HEK293 (cell line): Measurements from ENCODE around the gene PCBP1.
A peak's percentile ranks its signal among the peaks of the same experiment; 100 is the strongest.

Experiments
- CTCF ChIA-PET: fragments of 350-600 bp; formaldehyde crosslinking; extraction: SDS; loops from one replicate; lab custom pipeline; 2021; ENCODE audit warnings: antibody characterized with exemption; lab: Yijun Ruan, JAX
- POLR2A ChIA-PET: fragments of 300-600 bp; formaldehyde crosslinking; extraction: SDS; loops from one replicate; lab custom pipeline; 2020; ENCODE audit warnings: antibody characterized with exemption, inconsistent platforms; lab: Yijun Ruan, JAX
- H3K27ac ChIP-seq: fragments of 200-500 bp; sonication (Bioruptor generic); 2 replicates; pipeline ENCODE4 v1.5.1; 2014; ENCODE audit warnings: low read depth, low read length, control low read depth, inconsistent platforms; ENCODE audit errors: extremely low read depth
- H3K36me3 ChIP-seq, 2 experiments: fragments of 200-500 bp in 1 of 2; sonication (Bioruptor generic) in 1 of 2; 1 replicate in 1 of 2; 2 replicates in 1 of 2; pipeline ENCODE4 v1.5.1; 2014 to 2017; ENCODE audit warnings: inconsistent platforms in 2 of 2, low read length in 2 of 2; ENCODE audit not compliant: control insufficient read depth in 2 of 2, insufficient read depth in 1 of 2
- H3K4me1 ChIP-seq: fragments of 200-500 bp; sonication (Bioruptor generic); 2 replicates; pipeline ENCODE4 v1.5.1; 2014; ENCODE audit warnings: mild to moderate bottlenecking, low read length, inconsistent platforms; ENCODE audit not compliant: control insufficient read depth, insufficient read depth
- H3K4me3 ChIP-seq: 2 replicates; pipeline ENCODE4 v1.5.1; 2011; ENCODE audit warnings: low read depth, mild to moderate bottlenecking, control low read depth, low read length, moderate library complexity
- H3K9me3 ChIP-seq: fragments of 200-500 bp; sonication (Bioruptor generic); 2 replicates; pipeline ENCODE4 v1.5.1; 2014; ENCODE audit warnings: low read depth, low read length, inconsistent platforms; ENCODE audit not compliant: control insufficient read depth, insufficient read depth
- BCL11A ChIP-seq: fragments of 450-650 bp; formaldehyde crosslinking; IDR thresholded peaks from 2 replicates; pipeline ENCODE4 v1.5.1; 2016; ENCODE audit warnings: low read depth, missing biosample characterization, missing genetic modification characterization
- GLI2 ChIP-seq: fragments of 450-650 bp; formaldehyde crosslinking; IDR thresholded peaks from 2 replicates; pipeline ENCODE4; 2017; ENCODE audit warnings: missing biosample characterization, missing genetic modification characterization, low read depth, borderline replicate concordance
- GLI4 ChIP-seq: fragments of 450-650 bp; formaldehyde crosslinking; IDR thresholded peaks from 2 replicates; pipeline ENCODE4 v1.5.1; 2016; ENCODE audit warnings: missing biosample characterization, missing genetic modification characterization
- GLIS2 ChIP-seq: fragments of 450-650 bp; formaldehyde crosslinking; IDR thresholded peaks from 2 replicates; pipeline ENCODE4 v1.5.1; 2016; ENCODE audit warnings: missing biosample characterization, missing genetic modification characterization
- INSM2 ChIP-seq: fragments of 450-650 bp; formaldehyde crosslinking; IDR thresholded peaks from 2 replicates; pipeline ENCODE4 v1.5.1; 2016; ENCODE audit warnings: missing biosample characterization, missing genetic modification characterization
- KLF16 ChIP-seq: fragments of 450-650 bp; formaldehyde crosslinking; IDR thresholded peaks from 2 replicates; pipeline ENCODE4 v1.5.1; 2017; ENCODE audit warnings: missing biosample characterization, missing genetic modification characterization
- KLF9 ChIP-seq: fragments of 450-650 bp; formaldehyde crosslinking; IDR thresholded peaks from 2 replicates; pipeline ENCODE4 v1.5.1; 2016; ENCODE audit warnings: missing biosample characterization, missing genetic modification characterization, low read depth
- OVOL3 ChIP-seq: fragments of 450-650 bp; formaldehyde crosslinking; IDR thresholded peaks from 2 replicates; pipeline ENCODE4 v1.5.1; 2016; ENCODE audit warnings: missing biosample characterization, missing genetic modification characterization
- TRIM28 ChIP-seq: IDR thresholded peaks from 2 replicates; pipeline ENCODE4 v1.6.1; 2011; ENCODE audit warnings: low read length, control low read depth, borderline replicate concordance
- WT1 ChIP-seq: fragments of 450-650 bp; formaldehyde crosslinking; IDR thresholded peaks from 2 replicates; pipeline ENCODE4 v1.5.1; 2016; ENCODE audit warnings: missing biosample characterization, missing genetic modification characterization
- ZBTB17 ChIP-seq: fragments of 450-650 bp; formaldehyde crosslinking; IDR thresholded peaks from 2 replicates; pipeline ENCODE4 v1.5.1; 2016; ENCODE audit warnings: missing biosample characterization, missing genetic modification characterization
- ZBTB20 ChIP-seq: fragments of 450-650 bp; formaldehyde crosslinking; IDR thresholded peaks from 2 replicates; pipeline ENCODE4 v1.5.1; 2016; ENCODE audit warnings: missing biosample characterization, missing genetic modification characterization
- ZNF214 ChIP-seq: fragments of 450-650 bp; formaldehyde crosslinking; IDR thresholded peaks from 2 replicates; pipeline ENCODE4 v1.5.1; 2017; ENCODE audit warnings: missing biosample characterization, mild to moderate bottlenecking, missing genetic modification characterization, borderline replicate concordance
- ZNF280D ChIP-seq: fragments of 450-650 bp; formaldehyde crosslinking; IDR thresholded peaks from 2 replicates; pipeline ENCODE4 v1.5.1; 2016; ENCODE audit warnings: missing biosample characterization, missing genetic modification characterization
- ZNF324 ChIP-seq: fragments of 450-650 bp; formaldehyde crosslinking; IDR thresholded peaks from 2 replicates; pipeline ENCODE4 v1.5.1; 2016; ENCODE audit warnings: missing biosample characterization, missing genetic modification characterization
- ZNF423 ChIP-seq: fragments of 450-650 bp; formaldehyde crosslinking; IDR thresholded peaks from 2 replicates; pipeline ENCODE4 v1.5.1; 2016; ENCODE audit warnings: missing biosample characterization, missing genetic modification characterization
- ZNF449 ChIP-seq: fragments of 450-650 bp; formaldehyde crosslinking; IDR thresholded peaks from 2 replicates; pipeline ENCODE4 v1.5.1; 2017; ENCODE audit warnings: missing biosample characterization, mild to moderate bottlenecking, missing genetic modification characterization, moderate library complexity
- ZNF48 ChIP-seq: fragments of 450-650 bp; formaldehyde crosslinking; IDR thresholded peaks from 2 replicates; pipeline ENCODE4 v1.5.1; 2016; ENCODE audit warnings: missing biosample characterization, missing genetic modification characterization
- ZNF521 ChIP-seq: fragments of 450-650 bp; formaldehyde crosslinking; IDR thresholded peaks from 2 replicates; pipeline ENCODE4 v1.5.1; 2017; ENCODE audit warnings: missing biosample characterization, mild to moderate bottlenecking, missing genetic modification characterization
- ZNF600 ChIP-seq: fragments of 450-650 bp; formaldehyde crosslinking; IDR thresholded peaks from 2 replicates; pipeline ENCODE4 v1.5.1; 2016; ENCODE audit warnings: missing biosample characterization, missing genetic modification characterization
- ZNF626 ChIP-seq: fragments of 450-650 bp; sonication (Bioruptor Pico); formaldehyde crosslinking; IDR thresholded peaks from 2 replicates; pipeline ENCODE4 v1.5.1; 2018; ENCODE audit warnings: missing biosample characterization, missing genetic modification characterization, inconsistent platforms
- ZNF692 ChIP-seq: fragments of 450-650 bp; formaldehyde crosslinking; IDR thresholded peaks from 2 replicates; pipeline ENCODE4 v1.5.1; 2016; ENCODE audit warnings: missing biosample characterization, missing genetic modification characterization
- ZNF707 ChIP-seq: fragments of 450-650 bp; formaldehyde crosslinking; IDR thresholded peaks from 2 replicates; pipeline ENCODE4 v1.5.1; 2016; ENCODE audit warnings: missing biosample characterization, missing genetic modification characterization
- ZNF747 ChIP-seq: fragments of 450-650 bp; formaldehyde crosslinking; IDR thresholded peaks from 2 replicates; pipeline ENCODE4 v1.5.1; 2016; ENCODE audit warnings: missing biosample characterization, missing genetic modification characterization
- ZNF837 ChIP-seq: fragments of 450-650 bp; formaldehyde crosslinking; IDR thresholded peaks from 2 replicates; pipeline ENCODE4 v1.5.1; 2016; ENCODE audit warnings: missing biosample characterization, missing genetic modification characterization
- ZXDB ChIP-seq: fragments of 450-650 bp; formaldehyde crosslinking; IDR thresholded peaks from 2 replicates; pipeline ENCODE4 v1.5.1; 2016; ENCODE audit warnings: missing biosample characterization, missing genetic modification characterization

The PCBP1 gene

GRCh38 chr2:70103531-70104061 lies 16.3 kb downstream of the PCBP1 start:
- POLR2A ChIA-PET, result interaction anchor here (0.6 to 1.7 kb wide), 2 partner anchors 13 to 189 kb away, joined by 6 to 10 read pairs; partner anchors contain the start of gene MXD1
- Histone ChIP-seq H3K36me3 (no peaks in the 10 kb centered on the region; a peak in 1 of 3 replicates), H3K27ac (no peak overlapping the region), H3K4me3 (no peak overlapping the region), H3K9me3 (no peaks in the 10 kb centered on the region), H3K4me1 (peaks cover 8% of the 10 kb centered on the region)
- CTCF ChIA-PET, result interaction anchor here (1.4 to 1.6 kb wide), 2 partner anchors 9 to 18 kb away, joined by 3 to 4 read pairs; no protein-coding TSS in a partner anchor
- TF ChIP-seq GLI4 (tag by site-specific recombination) (no peak), ZNF324 (tag by site-specific recombination) (no peak), ZNF837 (no peak), ZNF280D (no peak), ZNF626 (tag by site-specific recombination) (no peak)

GRCh38 chr2:70104231-70105111 lies 17.2 kb downstream of the PCBP1 start:
- Histone ChIP-seq H3K4me1 (peaks cover 10% of the 10 kb centered on the region), H3K36me3 (no peaks in the 10 kb centered on the region; a peak in 1 of 3 replicates), H3K9me3 (no peaks in the 10 kb centered on the region), H3K4me3 (no peak overlapping the region), H3K27ac (peak overlapping the region; percentile 56; the same call in 1 of the 2 replicates)
- ChIA-PET CTCF (interaction anchor here (0.6 to 1.6 kb wide), 6 partner anchors 10 to 848 kb away, joined by 3 to 4 read pairs (median 3); partner anchors contain the start of gene PCBP1), POLR2A (interaction anchor here (0.8 to 1.7 kb wide), 3 partner anchors 13 to 190 kb away, joined by 3 to 10 read pairs (median 6); partner anchors contain the start of gene MXD1)
- TF ChIP-seq INSM2 (tag by site-specific recombination) (no peak), ZNF48 (tag by site-specific recombination) (no peak), WT1 (tag by site-specific recombination) (no peak), KLF9 (tag by site-specific recombination) (no peak), ZNF423 (tag by site-specific recombination) (no peak), TRIM28 (0 out of 2 replicates have a peak, but pooled peaks have one; percentile 12), KLF16 (no peak; the same call in 1 of the 2 replicates), OVOL3 (tag by site-specific recombination) (no peak), ZNF692 (tag by site-specific recombination) (0 out of 2 replicates have a peak, but pooled peaks have one; percentile 16), ZBTB20 (peak; percentile 80), ZNF521 (tag by site-specific recombination) (no peak), BCL11A (no peak), ZNF600 (tag by site-specific recombination) (peak; percentile 40; the same call in 1 of the 2 replicates), ZXDB (peak; percentile 9; the same call in 1 of the 2 replicates), ZNF214 (tag by site-specific recombination) (no peak), ZNF707 (no peak), ZBTB17 (peak; percentile 99), ZNF449 (tag by site-specific recombination) (no peak), ZNF626 (tag by site-specific recombination) (no peak), ZNF747 (tag by site-specific recombination) (no peak), GLIS2 (tag by site-specific recombination) (no peak), GLI2 (tag by site-specific recombination) (no peak)
